ENCODE results near the gene TPX2.
"Not testable (repeated sequence)": the region's sequence is repeated elsewhere in the genome, so short reads cannot be mapped to it uniquely, and the experiment has no call there.

Gene TPX2

GRCh38 chr20:31811796-31812728, 73.0 kb downstream of the TPX2 start:
- H3K36me3 ChIP-seq (ENCODE audit: control insufficient read depth in 1 of 2, insufficient read depth in 2 of 2, low read length in 2 of 2): no peaks in the 10 kb centered on the region
- no peak overlapping the region for H3K27ac ChIP-seq (ENCODE audit: low read length)
- H3K4me1 ChIP-seq (ENCODE audit: control insufficient read depth in 1 of 2, insufficient read depth in 2 of 2, low read length in 2 of 2): no peaks in the 10 kb centered on the region
- peaks cover 6% of the 10 kb centered on the region for H3K27me3 ChIP-seq (ENCODE audit: low read depth, low read length)
- H3K9me3 ChIP-seq (ENCODE audit: control insufficient read depth in 1 of 2, low read length in 2 of 2): no peaks in the 10 kb centered on the region
- H3K4me3 ChIP-seq (ENCODE audit: low read depth in 1 of 2, low read length in 2 of 2): no peak overlapping the region

- Histone ChIP-seq H3K4me3 (ENCODE audit: low read depth in 1 of 2, low read length in 2 of 2) (no peak overlapping the region), H3K4me1 (ENCODE audit: control insufficient read depth in 1 of 2, insufficient read depth in 2 of 2, low read length in 2 of 2) (no peaks in the 10 kb centered on the region), H3K27ac (ENCODE audit: low read length) (no peak overlapping the region), H3K27me3 (ENCODE audit: low read depth, low read length) (peaks cover 6% of the 10 kb centered on the region), H3K36me3 (ENCODE audit: control insufficient read depth in 1 of 2, insufficient read depth in 2 of 2, low read length in 2 of 2) (no peaks in the 10 kb centered on the region), H3K9me3 (ENCODE audit: control insufficient read depth in 1 of 2, low read length in 2 of 2) (no peaks in the 10 kb centered on the region)
Observed at GRCh38 chr20:31813611-31814010, 74.5 kb downstream of the TPX2 start.

DNA sequence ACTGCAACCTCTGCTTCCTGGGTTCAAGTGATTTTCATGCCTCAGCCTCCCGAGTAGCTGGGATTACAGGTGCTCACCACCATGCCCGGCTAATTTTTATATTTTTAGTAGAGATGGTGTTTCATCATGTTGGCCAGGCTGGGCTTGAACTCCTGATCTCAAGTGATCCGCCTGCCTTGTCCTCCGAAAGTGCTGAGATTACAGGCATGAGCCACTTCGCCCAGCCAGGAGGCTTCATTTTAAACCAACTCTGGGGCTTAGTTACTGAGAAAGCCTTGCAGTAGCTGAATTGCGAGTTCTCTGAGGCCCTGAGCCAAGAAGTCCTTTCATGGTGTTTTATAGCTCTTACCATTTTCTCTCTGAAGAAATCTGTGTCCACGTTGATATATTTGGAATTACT, 75.1 kb downstream of the TPX2 start:
- not testable (repeated sequence) for H3K4me3 ChIP-seq (ENCODE audit: low read depth in 1 of 2, low read length in 2 of 2); H3K4me1 ChIP-seq (ENCODE audit: control insufficient read depth in 1 of 2, insufficient read depth in 2 of 2, low read length in 2 of 2); H3K36me3 ChIP-seq (ENCODE audit: control insufficient read depth in 1 of 2, insufficient read depth in 2 of 2, low read length in 2 of 2); H3K9me3 ChIP-seq (ENCODE audit: control insufficient read depth in 1 of 2, low read length in 2 of 2); H3K27ac ChIP-seq (ENCODE audit: low read length); H3K27me3 ChIP-seq (ENCODE audit: low read depth, low read length)

DNA sequence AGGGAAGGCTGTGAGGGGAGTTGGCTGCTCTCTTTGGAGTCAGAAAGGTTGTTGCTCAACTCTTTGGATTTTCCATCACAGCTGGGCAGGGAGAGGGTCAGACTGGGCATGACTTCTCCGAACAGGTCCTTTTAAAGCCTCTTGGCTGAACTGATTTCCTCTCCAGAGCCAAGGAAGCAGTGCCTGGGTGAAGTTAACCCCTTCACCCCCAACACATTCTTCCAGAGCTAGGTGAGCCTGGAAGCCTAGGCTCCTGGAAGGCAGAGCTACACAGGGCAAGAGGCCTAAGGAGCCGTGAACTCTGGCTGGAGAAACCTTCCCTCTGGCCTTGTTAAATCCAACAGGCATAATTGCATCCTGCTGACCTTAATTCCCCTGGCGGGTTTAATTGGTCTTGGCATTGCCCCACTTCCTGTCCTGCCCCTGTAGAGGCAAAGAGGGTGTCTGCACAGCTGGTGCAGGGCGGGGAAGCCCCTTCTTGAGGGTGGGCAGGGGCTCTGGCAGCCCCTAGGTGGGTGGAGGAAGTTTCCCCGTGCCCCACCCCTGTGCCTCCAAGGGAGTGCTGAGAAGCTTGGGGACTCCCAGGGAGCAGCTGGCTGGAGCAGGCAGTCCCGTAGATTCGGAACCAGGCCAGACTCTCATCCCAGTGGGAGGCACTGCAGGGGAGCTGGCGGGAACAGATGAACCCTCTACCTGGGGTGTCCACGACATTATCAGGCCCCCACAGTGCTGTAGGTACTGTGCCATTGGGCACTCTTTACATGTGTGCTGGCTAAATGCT, 76.5 kb downstream of the TPX2 start:
- no peak overlapping the region for H3K4me3 ChIP-seq (ENCODE audit: low read depth in 1 of 2, low read length in 2 of 2)
- no peaks in the 10 kb centered on the region for H3K36me3 ChIP-seq (ENCODE audit: control insufficient read depth in 1 of 2, insufficient read depth in 2 of 2, low read length in 2 of 2)
- H3K27me3 ChIP-seq (ENCODE audit: low read depth, low read length): peaks cover 6% of the 10 kb centered on the region
- H3K9me3 ChIP-seq (ENCODE audit: control insufficient read depth in 1 of 2, low read length in 2 of 2): no peaks in the 10 kb centered on the region
- no peak overlapping the region for H3K27ac ChIP-seq (ENCODE audit: low read length)
- H3K4me1 ChIP-seq (ENCODE audit: control insufficient read depth in 1 of 2, insufficient read depth in 2 of 2, low read length in 2 of 2): no peaks in the 10 kb centered on the region

DNA sequence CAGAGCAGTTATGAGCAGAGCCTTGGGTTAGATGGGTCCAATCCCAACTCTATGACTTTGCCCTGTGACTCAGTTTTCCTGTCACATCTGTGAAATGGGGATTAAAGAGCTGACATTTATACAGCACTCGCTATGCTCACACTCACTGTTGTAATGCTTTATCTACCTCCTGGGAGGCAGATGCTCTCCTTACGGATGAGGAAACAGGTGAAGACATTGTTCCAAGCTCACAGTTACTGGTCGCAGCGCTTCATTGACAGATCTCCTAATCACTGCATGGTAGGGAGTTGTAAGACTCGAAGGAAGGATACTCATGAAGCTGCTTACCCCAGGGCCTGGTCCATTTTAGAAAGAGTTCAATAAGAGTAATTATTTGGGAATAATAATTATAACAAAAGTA, 77.1 kb downstream of the TPX2 start:
- Histone ChIP-seq H3K36me3 (ENCODE audit: control insufficient read depth in 1 of 2, insufficient read depth in 2 of 2, low read length in 2 of 2) (no peaks in the 10 kb centered on the region), H3K27me3 (ENCODE audit: low read depth, low read length) (peaks cover 6% of the 10 kb centered on the region), H3K4me3 (ENCODE audit: low read depth in 1 of 2, low read length in 2 of 2) (no peak overlapping the region), H3K9me3 (ENCODE audit: control insufficient read depth in 1 of 2, low read length in 2 of 2) (no peaks in the 10 kb centered on the region), H3K4me1 (ENCODE audit: control insufficient read depth in 1 of 2, insufficient read depth in 2 of 2, low read length in 2 of 2) (no peaks in the 10 kb centered on the region), H3K27ac (ENCODE audit: low read length) (no peak overlapping the region)

DNA sequence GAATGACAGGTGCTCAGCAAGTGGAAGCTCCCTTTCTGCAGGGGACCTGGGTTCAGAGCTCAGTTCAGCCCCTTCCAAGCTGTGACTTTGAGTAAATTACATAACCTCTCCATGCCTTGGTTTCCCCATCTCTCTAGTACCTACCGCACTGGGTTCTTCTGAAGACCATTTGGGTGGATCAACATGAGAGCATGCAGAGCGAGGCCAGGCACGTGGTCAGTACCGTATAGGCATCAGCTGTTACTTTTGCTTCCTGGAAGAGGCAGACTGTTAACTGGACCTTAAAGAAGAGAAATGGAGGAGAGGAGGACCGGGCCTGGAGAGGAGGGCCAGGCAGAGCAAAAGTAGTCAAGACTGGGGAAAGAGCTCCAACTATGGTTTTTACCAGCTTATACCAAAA, 78.4 kb downstream of the TPX2 start:
- Histone ChIP-seq H3K4me1 (ENCODE audit: control insufficient read depth in 1 of 2, insufficient read depth in 2 of 2, low read length in 2 of 2) (peaks cover 0 to under 1% of the 10 kb centered on the region in 2 donors), H3K27ac (ENCODE audit: low read length) (no peak overlapping the region)

GRCh38 chr20:31818376-31818908, 79.4 kb downstream of the TPX2 start:
- Histone ChIP-seq H3K9me3 (ENCODE audit: control insufficient read depth in 1 of 2, low read length in 2 of 2) (no peaks in the 10 kb centered on the region), H3K27me3 (ENCODE audit: low read depth, low read length) (no peaks in the 10 kb centered on the region), H3K4me1 (ENCODE audit: control insufficient read depth in 1 of 2, insufficient read depth in 2 of 2, low read length in 2 of 2) (peaks cover 0 to 10% of the 10 kb centered on the region in 2 donors), H3K4me3 (ENCODE audit: low read depth in 1 of 2, low read length in 2 of 2) (no peak overlapping the region), H3K36me3 (ENCODE audit: control insufficient read depth in 1 of 2, insufficient read depth in 2 of 2, low read length in 2 of 2) (no peaks in the 10 kb centered on the region), H3K27ac (ENCODE audit: low read length) (no peak overlapping the region)

More for the DNA sequence above, 78.4 kb downstream of the TPX2 start:
- Histone ChIP-seq H3K36me3 (ENCODE audit: control insufficient read depth in 1 of 2, insufficient read depth in 2 of 2, low read length in 2 of 2) (no peaks in the 10 kb centered on the region), H3K4me3 (ENCODE audit: low read depth in 1 of 2, low read length in 2 of 2) (no peak overlapping the region), H3K27me3 (ENCODE audit: low read depth, low read length) (peaks cover 1% of the 10 kb centered on the region), H3K9me3 (ENCODE audit: control insufficient read depth in 1 of 2, low read length in 2 of 2) (no peaks in the 10 kb centered on the region)

- H3K4me1 ChIP-seq (ENCODE audit: control insufficient read depth in 1 of 2, insufficient read depth in 2 of 2, low read length in 2 of 2): peaks cover 0 to 11% of the 10 kb centered on the region in 2 donors
- no peak within 1 kb of the TSS for H3K27ac ChIP-seq (ENCODE audit: low read length)
- no peaks in the 10 kb centered on the region for H3K27me3 ChIP-seq (ENCODE audit: low read depth, low read length)
- H3K4me3 ChIP-seq (ENCODE audit: low read depth in 1 of 2, low read length in 2 of 2): no peak within 1 kb of the TSS
- no peaks in the 10 kb centered on the region for H3K36me3 ChIP-seq (ENCODE audit: control insufficient read depth in 1 of 2, insufficient read depth in 2 of 2, low read length in 2 of 2)
- no peaks in the 10 kb centered on the region for H3K9me3 ChIP-seq (ENCODE audit: control insufficient read depth in 1 of 2, low read length in 2 of 2)
Observed at GRCh38 chr20:31819083-31819784, 80.1 kb downstream of the TPX2 start, which contains the start of gene MYLK2. TSS of gene MYLK2 (plus strand) at chr20:31819356. CDS start at chr20:31819581, 225 bp downstream.

DNA sequence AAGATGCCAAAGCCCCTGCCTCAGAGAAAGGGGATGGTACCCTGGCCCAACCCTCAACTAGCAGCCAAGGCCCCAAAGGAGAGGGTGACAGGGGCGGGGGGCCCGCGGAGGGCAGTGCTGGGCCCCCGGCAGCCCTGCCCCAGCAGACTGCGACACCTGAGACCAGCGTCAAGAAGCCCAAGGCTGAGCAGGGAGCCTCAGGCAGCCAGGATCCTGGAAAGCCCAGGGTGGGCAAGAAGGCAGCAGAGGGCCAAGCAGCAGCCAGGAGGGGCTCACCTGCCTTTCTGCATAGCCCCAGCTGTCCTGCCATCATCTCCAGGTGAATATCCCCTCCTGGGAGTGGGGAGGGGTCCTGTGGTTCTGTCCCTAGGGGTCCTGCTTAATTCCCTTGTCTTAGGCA, 81.1 kb downstream of the TPX2 start:
- H3K4me3 ChIP-seq (ENCODE audit: low read depth in 1 of 2, low read length in 2 of 2): no peak overlapping the region
- peaks cover 0 to 11% of the 10 kb centered on the region in 2 donors for H3K4me1 ChIP-seq (ENCODE audit: control insufficient read depth in 1 of 2, insufficient read depth in 2 of 2, low read length in 2 of 2)
- H3K27me3 ChIP-seq (ENCODE audit: low read depth, low read length): no peaks in the 10 kb centered on the region
- H3K36me3 ChIP-seq (ENCODE audit: control insufficient read depth in 1 of 2, insufficient read depth in 2 of 2, low read length in 2 of 2): no peaks in the 10 kb centered on the region
- H3K27ac ChIP-seq (ENCODE audit: low read length): no peak overlapping the region
- H3K9me3 ChIP-seq (ENCODE audit: control insufficient read depth in 1 of 2, low read length in 2 of 2): no peaks in the 10 kb centered on the region

- H3K4me1 ChIP-seq (ENCODE audit: control insufficient read depth in 1 of 2, insufficient read depth in 2 of 2, low read length in 2 of 2): peaks cover 0 to 11% of the 10 kb centered on the region in 2 donors
- H3K36me3 ChIP-seq (ENCODE audit: control insufficient read depth in 1 of 2, insufficient read depth in 2 of 2, low read length in 2 of 2): no peaks in the 10 kb centered on the region
- no peaks in the 10 kb centered on the region for H3K27me3 ChIP-seq (ENCODE audit: low read depth, low read length)
- H3K27ac ChIP-seq (ENCODE audit: low read length): no peak overlapping the region
- no peak overlapping the region for H3K4me3 ChIP-seq (ENCODE audit: low read depth in 1 of 2, low read length in 2 of 2)
- no peaks in the 10 kb centered on the region for H3K9me3 ChIP-seq (ENCODE audit: control insufficient read depth in 1 of 2, low read length in 2 of 2)
Observed at GRCh38 chr20:31821427-31821826, 82.3 kb downstream of the TPX2 start.

Measured in muscle layer of duodenum (tissue), 2 donors.